Measurements from ENCODE around the gene GPC1.

GRCh38 chr2:240387669-240388358, 47.6 kb upstream of the GPC1 start:
- TF ChIP-seq, protein P1, sequence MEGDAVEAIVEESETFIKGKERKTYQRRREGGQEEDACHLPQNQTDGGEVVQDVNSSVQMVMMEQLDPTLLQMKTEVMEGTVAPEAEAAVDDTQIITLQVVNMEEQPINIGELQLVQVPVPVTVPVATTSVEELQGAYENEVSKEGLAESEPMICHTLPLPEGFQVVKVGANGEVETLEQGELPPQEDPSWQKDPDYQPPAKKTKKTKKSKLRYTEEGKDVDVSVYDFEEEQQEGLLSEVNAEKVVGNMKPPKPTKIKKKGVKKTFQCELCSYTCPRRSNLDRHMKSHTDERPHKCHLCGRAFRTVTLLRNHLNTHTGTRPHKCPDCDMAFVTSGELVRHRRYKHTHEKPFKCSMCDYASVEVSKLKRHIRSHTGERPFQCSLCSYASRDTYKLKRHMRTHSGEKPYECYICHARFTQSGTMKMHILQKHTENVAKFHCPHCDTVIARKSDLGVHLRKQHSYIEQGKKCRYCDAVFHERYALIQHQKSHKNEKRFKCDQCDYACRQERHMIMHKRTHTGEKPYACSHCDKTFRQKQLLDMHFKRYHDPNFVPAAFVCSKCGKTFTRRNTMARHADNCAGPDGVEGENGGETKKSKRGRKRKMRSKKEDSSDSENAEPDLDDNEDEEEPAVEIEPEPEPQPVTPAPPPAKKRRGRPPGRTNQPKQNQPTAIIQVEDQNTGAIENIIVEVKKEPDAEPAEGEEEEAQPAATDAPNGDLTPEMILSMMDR (IDR thresholded peaks at IDR 0.05; ENCODE audit: extremely low read depth in 1 of 2, insufficient read depth in 1 of 2, low read depth in 1 of 2, low read length in 2 of 2): no peak
- TF ChIP-seq JUN (IDR thresholded peaks at IDR 0.05; ENCODE audit: borderline replicate concordance, insufficient read depth, insufficient read length, low read depth) (peak; percentile 53), EZH2 (IDR thresholded peaks at IDR 0.05; ENCODE audit: borderline replicate concordance, low read depth, low read length, severe bottlenecking) (no peak)
